ENCODE measurements around the gene OSTF1. TPM values are rescaled to one million over a fixed set of nuclear protein-coding genes. Genes with fewer than 3 reads are reported as not detected.

OSTF1 gene
- total RNA-seq, 2 donors from 2014 or later, result 57.4 to 85.7 TPM

GRCh38 chr9:75188756-75189155 lies 100.4 kb downstream of the OSTF1 start:
- intact Hi-C loops (cut with DNase I), result no loop called here
- Histone ChIP-seq H3K4me1 (no peaks in the 10 kb centered on the region), H3K27ac (no peak overlapping the region), H3K4me3 (no peak overlapping the region), H3K27me3 (no peaks in the 10 kb centered on the region), H3K36me3 (no peaks in the 10 kb centered on the region), H3K9me3 (no peaks in the 10 kb centered on the region), H3K9ac (ENCODE audit: low read depth in 2 of 2, low read length in 2 of 2) (no peak overlapping the region)
- no peak for TF ChIP-seq CTCF (IDR thresholded peaks at IDR 0.05)
- no peak for DNase-seq

GRCh38 chr9:75190762-75191161 lies 102.4 kb downstream of the OSTF1 start:
- Histone ChIP-seq H3K9ac (ENCODE audit: low read depth in 2 of 2, low read length in 2 of 2) (no peak overlapping the region), H3K36me3 (no peaks in the 10 kb centered on the region), H3K9me3 (no peaks in the 10 kb centered on the region), H3K4me3 (no peak overlapping the region), H3K27ac (no peak overlapping the region), H3K4me1 (no peaks in the 10 kb centered on the region), H3K27me3 (no peaks in the 10 kb centered on the region)
- no peak for TF ChIP-seq CTCF (IDR thresholded peaks at IDR 0.05)
- DNase-seq, result no peak
- intact Hi-C loops (cut with DNase I), result no loop called here

Other genes starting within 250 kb of the OSTF1 start
- gene TRPM6, start 200.6 kb upstream of the OSTF1 start, total RNA-seq, result 10 to 100 TPM; 15.1 to 44.1 TPM
- gene C9orf40, start 135.6 kb upstream of the OSTF1 start, total RNA-seq, result 10 to 100 TPM; 14.4 to 21.9 TPM
- 10 to 100 TPM; 21.6 to 22.9 TPM for gene CARNMT1, start 60.2 kb upstream of the OSTF1 start, total RNA-seq
- gene NMRK1, start 359 bp upstream of the OSTF1 start, total RNA-seq, result 10 to 100 TPM; 21.3 to 24.6 TPM

Measured in colonic mucosa (tissue), 4 donors.